IMR-90 (cell line): ENCODE data around the gene PIAS1. TPM values are rescaled to one million over a fixed set of nuclear protein-coding genes. Genes with fewer than 3 reads are reported as not detected.

Experiments used
- ATAC-seq: fragments of 200-7000 bp; cut with Tn5 transposase; 2 replicates; pipeline ENCODE4 v1.9.1; 2020; ENCODE audit warnings: low read depth, mild to moderate bottlenecking, moderate library complexity
- BruUV-seq: library from RNA; stranded (reverse); fragments of 400-500 nt; replicated peaks from 2 replicates; lab custom pipeline; 2021; lab: Mats Ljungman, UMichigan
- CTCF ChIA-PET: fragments of 300-600 bp; formaldehyde crosslinking; extraction: SDS; loops from one replicate; lab custom pipeline; 2021; ENCODE audit warnings: antibody characterized with exemption; lab: Yijun Ruan, JAX
- POLR2A ChIA-PET: fragments of 300-600 bp; sonication (Branson Sonifier 250); formaldehyde crosslinking; loops from one replicate; lab custom pipeline; 2022; ENCODE audit warnings: antibody characterized with exemption; ENCODE audit not compliant: unreplicated experiment; lab: Charles Lee
- DNase-seq: peaks from one replicate; pipeline ENCODE4 v3.0.0; 2013
- H2AFZ ChIP-seq: replicated peaks from 2 replicates; pipeline ENCODE3; 2013; ENCODE audit warnings: low read length, mild to moderate bottlenecking; ENCODE audit not compliant: poor library complexity
- H2AK5ac ChIP-seq: 2 replicates; pipeline ENCODE4 v1.6.1; 2013; ENCODE audit warnings: low read depth, low read length, inconsistent platforms
- H2AK9ac ChIP-seq: replicated peaks from 2 replicates; pipeline ENCODE3; 2013; ENCODE audit warnings: mild to moderate bottlenecking, low read depth, low read length, moderate library complexity; ENCODE audit not compliant: poor library complexity
- H2BK120ac ChIP-seq: 2 replicates; pipeline ENCODE4 v1.6.1; 2013; ENCODE audit warnings: low read depth, low read length, inconsistent platforms
- H2BK15ac ChIP-seq: 3 replicates; pipeline ENCODE4 v1.6.1; 2013; ENCODE audit warnings: low read depth, low read length, inconsistent platforms
- H2BK20ac ChIP-seq: 2 replicates; pipeline ENCODE4 v1.6.1; 2013; ENCODE audit warnings: low read depth, mild to moderate bottlenecking, inconsistent platforms, low read length, moderate library complexity
- H2BK5ac ChIP-seq: 2 replicates; pipeline ENCODE4 v1.6.1; 2013; ENCODE audit warnings: mild to moderate bottlenecking, low read depth, low read length, inconsistent platforms; ENCODE audit not compliant: poor library complexity, severe bottlenecking
- H3K14ac ChIP-seq: replicated peaks from 2 replicates; pipeline ENCODE4 v1.6.1; 2013; ENCODE audit warnings: low read depth, low read length, inconsistent platforms
- H3K18ac ChIP-seq: 2 replicates; pipeline ENCODE4 v1.6.1; 2013; ENCODE audit warnings: low read depth, low read length, control low read depth
- H3K23ac ChIP-seq: 2 replicates; pipeline ENCODE4 v1.6.1; 2013; ENCODE audit warnings: low read depth, low read length, inconsistent platforms
- H3K27ac ChIP-seq: 2 replicates; pipeline ENCODE4 v1.5.1; 2013; ENCODE audit warnings: mild to moderate bottlenecking, control low read depth, low read length; ENCODE audit not compliant: insufficient read depth
- H3K27me3 ChIP-seq: 2 replicates; pipeline ENCODE4 v1.6.1; 2013; ENCODE audit warnings: low read length; ENCODE audit not compliant: control insufficient read depth, insufficient read depth
- H3K36me3 ChIP-seq: 2 replicates; pipeline ENCODE4 v1.6.1; 2013; ENCODE audit warnings: low read length, mixed read lengths; ENCODE audit not compliant: control insufficient read depth, insufficient read depth
- H3K4ac ChIP-seq: 2 replicates; pipeline ENCODE4 v1.6.1; 2013; ENCODE audit warnings: low read depth, low read length, inconsistent platforms
- H3K4me1 ChIP-seq: 2 replicates; pipeline ENCODE4 v1.6.1; 2013; ENCODE audit warnings: low read length, mixed read lengths; ENCODE audit not compliant: control insufficient read depth, insufficient read depth
- H3K4me2 ChIP-seq: 2 replicates; pipeline ENCODE4 v1.6.1; 2013; ENCODE audit warnings: low read depth, mild to moderate bottlenecking, control low read depth, low read length, moderate library complexity
- H3K4me3 ChIP-seq: 2 replicates; pipeline ENCODE4 v1.5.1; 2013; ENCODE audit warnings: low read depth, mild to moderate bottlenecking, control low read depth, low read length, moderate library complexity; ENCODE audit not compliant: insufficient read depth
- H3K56ac ChIP-seq: 2 replicates; pipeline ENCODE4 v1.6.1; 2013; ENCODE audit warnings: low read length, inconsistent platforms; ENCODE audit not compliant: insufficient read depth; ENCODE audit errors: extremely low read depth
- H3K79me1 ChIP-seq, 2 experiments: 2 replicates each; pipeline ENCODE4 v1.6.1; 2013; ENCODE audit warnings: low read length in 2 of 2, inconsistent platforms in 1 of 2, low read depth in 1 of 2
- H3K9ac ChIP-seq: 2 replicates; pipeline ENCODE4 v1.6.1; 2013; ENCODE audit warnings: low read depth, low read length, control low read depth
- H3K9me1 ChIP-seq: 2 replicates; pipeline ENCODE4 v1.6.1; 2013; ENCODE audit warnings: low read length, inconsistent platforms; ENCODE audit not compliant: insufficient read depth
- H3K9me3 ChIP-seq: 2 replicates; pipeline ENCODE4 v1.6.1; 2013; ENCODE audit warnings: low read length; ENCODE audit not compliant: control insufficient read depth, insufficient read depth
- H4K20me1 ChIP-seq: 2 replicates; pipeline ENCODE4 v1.6.1; 2013; ENCODE audit warnings: low read length, inconsistent platforms; ENCODE audit not compliant: insufficient read depth
- H4K5ac ChIP-seq: 2 replicates; pipeline ENCODE4 v1.6.1; 2013; ENCODE audit warnings: mild to moderate bottlenecking, low read depth, low read length, control low read depth
- H4K8ac ChIP-seq, 2 experiments: 2 replicates each; pipeline ENCODE4 v1.6.1; 2013; ENCODE audit warnings: low read depth in 2 of 2, low read length in 2 of 2, control low read depth in 1 of 2, inconsistent platforms in 1 of 2
- H4K91ac ChIP-seq: 2 replicates; pipeline ENCODE4 v1.6.1; 2013; ENCODE audit warnings: low read depth, low read length, inconsistent platforms; ENCODE audit not compliant: insufficient read depth
- BHLHE40 ChIP-seq: fragments of 150-350 bp; IDR thresholded peaks from 2 replicates; pipeline ENCODE4 v1.6.1; 2016; ENCODE audit warnings: mild to moderate bottlenecking, low read depth, low read length
- CEBPB ChIP-seq: IDR thresholded peaks from 2 replicates; pipeline ENCODE4 v1.6.1; 2012; ENCODE audit warnings: low read depth, low read length, improper control_type of control experiment
- CHD1 ChIP-seq: IDR thresholded peaks from 2 replicates; pipeline ENCODE4 v1.6.1; 2012; ENCODE audit warnings: low read depth, low read length, improper control_type of control experiment
- FOS ChIP-seq: fragments of 150-350 bp; IDR thresholded peaks from 2 replicates; pipeline ENCODE4 v1.6.1; 2016; ENCODE audit warnings: low read depth, low read length
- MAFK ChIP-seq: IDR thresholded peaks from 2 replicates; pipeline ENCODE4 v1.6.1; 2012; ENCODE audit warnings: low read depth, low read length, improper control_type of control experiment
- MAZ ChIP-seq: IDR thresholded peaks from 2 replicates; pipeline ENCODE4 v1.6.1; 2012; ENCODE audit warnings: low read depth, mild to moderate bottlenecking, low read length, improper control_type of control experiment, moderate library complexity, borderline replicate concordance
- MXI1 ChIP-seq: IDR thresholded peaks from 2 replicates; pipeline ENCODE4 v1.6.1; 2012; ENCODE audit warnings: low read depth, mild to moderate bottlenecking, low read length, moderate library complexity, borderline replicate concordance
- NFE2L2 ChIP-seq: fragments of 150-350 bp; IDR thresholded peaks from 2 replicates; pipeline ENCODE4 v1.6.1; 2016; ENCODE audit warnings: low read depth, mild to moderate bottlenecking, low read length
- POLR2A ChIP-seq: IDR thresholded peaks from 2 replicates; pipeline ENCODE4 v1.6.1; 2012; ENCODE audit warnings: mild to moderate bottlenecking, low read depth, low read length
- SMC3 ChIP-seq: fragments of 150-350 bp; IDR thresholded peaks from 2 replicates; pipeline ENCODE4 v1.6.1; 2016; ENCODE audit warnings: low read depth, mild to moderate bottlenecking, antibody characterized with exemption, low read length, moderate library complexity
- WGBS, 2 experiments: methylation state at CpG; one replicate each; pipeline versions ENCODE4 v1.1.5 to v1.1.7; 2013; ENCODE audit warnings: missing lambda C conversion rate in 2 of 2; ENCODE audit not compliant: insufficient read length in 1 of 2; ENCODE audit errors: extremely low coverage in 2 of 2; 5-methylcytosine and 5-hydroxymethylcytosine counted together
- dilution Hi-C: fragments of 300-500 bp; cut with HindIII; formaldehyde crosslinking; loops from one replicate; pipeline ENCODE4 v1.14.3; 2018; ENCODE audit warnings: low sequenced_read_pairs; ENCODE audit not compliant: unreplicated experiment
- in situ Hi-C: fragments of 300-500 bp; cut with MboI; formaldehyde crosslinking; loops from 3 replicates; pipeline ENCODE4 v1.14.3; 2019; ENCODE audit warnings: low sequenced_read_pairs, inconsistent platforms, mixed read lengths
- intact Hi-C: fragments of 100-400 bp; cut with micrococcal nuclease; formaldehyde crosslinking; loops from 2 replicates; pipeline ENCODE4 v1.10.0; 2022
- polyA plus RNA-seq, 3 experiments: library from polyadenylated mRNA; depleted of rRNA; stranded (reverse); fragments of >200 nt; gene quantifications; 2 replicates each; pipeline ENCODE4 v1.2.3, GENCODE V29; 2012; ENCODE audit warnings: low replicate concordance in 1 of 3
- total RNA-seq: library from RNA; depleted of rRNA; stranded (reverse); fragments of >200 nt; gene quantifications from 2 replicates; pipeline ENCODE4 v1.2.3, GENCODE V29; 2012
- TF ChIP-seq, protein P1 (sequence below): fragments of 150-350 bp; IDR thresholded peaks from 2 replicates; pipeline ENCODE4 v1.6.1; 2016; ENCODE audit warnings: low read depth, mild to moderate bottlenecking, low read length, moderate library complexity, borderline replicate concordance
- TF ChIP-seq, protein P2 (sequence below): fragments of 150-350 bp; IDR thresholded peaks from 2 replicates; pipeline ENCODE4 v1.6.1; 2017; ENCODE audit warnings: mild to moderate bottlenecking, antibody characterized with exemption, low read length, low read depth
- TF ChIP-seq, protein P3 (sequence below): conservative IDR thresholded peaks from 2 replicates; pipeline ENCODE4 v1.5.1; 2012; ENCODE audit warnings: mild to moderate bottlenecking, low read depth, low read length, improper control_type of control experiment

PIAS1 gene
- total and polyA plus RNA-seq, 2 of the 4 experiments (the other 2 are of a cell fraction), result 20.0 to 63.6 TPM

DNA sequence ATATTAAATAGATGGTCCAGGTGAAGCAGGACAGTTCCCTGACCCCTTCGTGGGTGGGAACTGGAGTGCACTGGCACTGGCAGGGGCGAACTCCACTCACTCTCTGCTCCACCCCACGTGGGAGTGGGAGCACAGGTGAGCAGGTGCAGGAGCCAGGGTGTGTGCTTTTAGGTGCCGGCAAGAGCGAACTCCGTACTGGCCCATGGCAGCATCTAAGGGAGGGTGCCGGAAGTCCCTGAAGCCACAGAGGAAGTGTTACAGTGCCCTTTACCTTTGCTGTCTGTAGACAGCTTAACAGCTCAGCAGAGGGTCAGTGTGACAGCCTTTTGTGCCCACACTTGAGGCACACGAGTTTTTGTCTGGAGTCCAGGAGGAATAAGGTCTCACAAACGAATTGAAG, 26.7 kb upstream of the PIAS1 start:
- no peak overlapping the region for H3K14ac ChIP-seq
- no peaks in the 10 kb centered on the region for H3K9me1 ChIP-seq
- no peak overlapping the region for H2BK15ac ChIP-seq
- no peaks in the 10 kb centered on the region for H4K20me1 ChIP-seq
- H4K5ac ChIP-seq, result no peak overlapping the region
- H2BK120ac ChIP-seq, result no peak overlapping the region
- H2AFZ ChIP-seq, result peak overlapping the region; percentile 58
- no peak overlapping the region for H3K4me2 ChIP-seq
- H3K56ac ChIP-seq, result no peak overlapping the region
- no peak overlapping the region for H2BK20ac ChIP-seq
- no peak overlapping the region for H3K4me3 ChIP-seq
- ATAC-seq (no peak), DNase-seq (no peak)
- H3K36me3 ChIP-seq, result no peaks in the 10 kb centered on the region
- in situ Hi-C loops, result no loop called here
- no TSS peak for BruUV-seq
- no peak overlapping the region for H3K23ac ChIP-seq
- peaks cover 21% of the 10 kb centered on the region for H3K27me3 ChIP-seq
- no peaks in the 10 kb centered on the region for H3K79me1 ChIP-seq
- intact Hi-C loops, result loop anchor here (5.0 kb wide), 1 partner anchor 40 kb away; no protein-coding TSS in a partner anchor
- dilution Hi-C loops, result no loop called here
- no peak overlapping the region for H4K91ac ChIP-seq
- no peaks in the 10 kb centered on the region for H3K9me3 ChIP-seq
- ChIA-PET CTCF (no interaction called here), POLR2A (no interaction called here)
- no peak overlapping the region for H2AK9ac ChIP-seq
- no peak overlapping the region for H2AK5ac ChIP-seq
- WGBS, 2 experiments, result 92% methylated on average over 4 of the region's 9 CpGs; no CpG with 5 or more reads in 1 of the 2 experiments
- no peak overlapping the region for H3K4ac ChIP-seq
- no peak overlapping the region for H4K8ac ChIP-seq
- no peak overlapping the region for H2BK5ac ChIP-seq
- no peak overlapping the region for H3K9ac ChIP-seq
- no peaks in the 10 kb centered on the region for H3K4me1 ChIP-seq
- TF ChIP-seq FOS, result no peak
- no peak for TF ChIP-seq MXI1
- TF ChIP-seq, protein P1, sequence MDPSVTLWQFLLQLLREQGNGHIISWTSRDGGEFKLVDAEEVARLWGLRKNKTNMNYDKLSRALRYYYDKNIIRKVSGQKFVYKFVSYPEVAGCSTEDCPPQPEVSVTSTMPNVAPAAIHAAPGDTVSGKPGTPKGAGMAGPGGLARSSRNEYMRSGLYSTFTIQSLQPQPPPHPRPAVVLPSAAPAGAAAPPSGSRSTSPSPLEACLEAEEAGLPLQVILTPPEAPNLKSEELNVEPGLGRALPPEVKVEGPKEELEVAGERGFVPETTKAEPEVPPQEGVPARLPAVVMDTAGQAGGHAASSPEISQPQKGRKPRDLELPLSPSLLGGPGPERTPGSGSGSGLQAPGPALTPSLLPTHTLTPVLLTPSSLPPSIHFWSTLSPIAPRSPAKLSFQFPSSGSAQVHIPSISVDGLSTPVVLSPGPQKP, result no peak
- TF ChIP-seq MAFK, result no peak
- TF ChIP-seq BHLHE40, result no peak
- TF ChIP-seq NFE2L2, result no peak
- no peak for TF ChIP-seq CEBPB
- TF ChIP-seq, protein P2, sequence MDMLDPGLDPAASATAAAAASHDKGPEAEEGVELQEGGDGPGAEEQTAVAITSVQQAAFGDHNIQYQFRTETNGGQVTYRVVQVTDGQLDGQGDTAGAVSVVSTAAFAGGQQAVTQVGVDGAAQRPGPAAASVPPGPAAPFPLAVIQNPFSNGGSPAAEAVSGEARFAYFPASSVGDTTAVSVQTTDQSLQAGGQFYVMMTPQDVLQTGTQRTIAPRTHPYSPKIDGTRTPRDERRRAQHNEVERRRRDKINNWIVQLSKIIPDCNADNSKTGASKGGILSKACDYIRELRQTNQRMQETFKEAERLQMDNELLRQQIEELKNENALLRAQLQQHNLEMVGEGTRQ, result no peak
- TF ChIP-seq, protein P3, sequence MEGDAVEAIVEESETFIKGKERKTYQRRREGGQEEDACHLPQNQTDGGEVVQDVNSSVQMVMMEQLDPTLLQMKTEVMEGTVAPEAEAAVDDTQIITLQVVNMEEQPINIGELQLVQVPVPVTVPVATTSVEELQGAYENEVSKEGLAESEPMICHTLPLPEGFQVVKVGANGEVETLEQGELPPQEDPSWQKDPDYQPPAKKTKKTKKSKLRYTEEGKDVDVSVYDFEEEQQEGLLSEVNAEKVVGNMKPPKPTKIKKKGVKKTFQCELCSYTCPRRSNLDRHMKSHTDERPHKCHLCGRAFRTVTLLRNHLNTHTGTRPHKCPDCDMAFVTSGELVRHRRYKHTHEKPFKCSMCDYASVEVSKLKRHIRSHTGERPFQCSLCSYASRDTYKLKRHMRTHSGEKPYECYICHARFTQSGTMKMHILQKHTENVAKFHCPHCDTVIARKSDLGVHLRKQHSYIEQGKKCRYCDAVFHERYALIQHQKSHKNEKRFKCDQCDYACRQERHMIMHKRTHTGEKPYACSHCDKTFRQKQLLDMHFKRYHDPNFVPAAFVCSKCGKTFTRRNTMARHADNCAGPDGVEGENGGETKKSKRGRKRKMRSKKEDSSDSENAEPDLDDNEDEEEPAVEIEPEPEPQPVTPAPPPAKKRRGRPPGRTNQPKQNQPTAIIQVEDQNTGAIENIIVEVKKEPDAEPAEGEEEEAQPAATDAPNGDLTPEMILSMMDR, result no peak
- TF ChIP-seq MAZ, result no peak
- no peak for TF ChIP-seq SMC3
- no peak for TF ChIP-seq POLR2A
- TF ChIP-seq CHD1, result no peak
- H3K27ac ChIP-seq, result no peak overlapping the region
- no peak overlapping the region for H3K18ac ChIP-seq
